K562 (cell line): ENCODE measurements around the gene TERT. TPM values are rescaled to one million over a fixed set of nuclear protein-coding genes. Genes with fewer than 3 reads are reported as not detected.
"Not testable (repeated sequence)": the region's sequence is repeated elsewhere in the genome, so short reads cannot be mapped to it uniquely, and the experiment has no call there.

Experiments used
- ATAC-seq: fragments of 200-7000 bp; cut with Tn5 transposase; 3 replicates; pipeline ENCODE4 v1.9.1; 2020; ENCODE audit warnings: moderate library complexity
- BruUV-seq: library from RNA; stranded (reverse); fragments of 400-500 nt; replicated peaks from 2 replicates; lab custom pipeline; 2021; lab: Mats Ljungman, UMichigan
- CTCF ChIA-PET: fragments of 300-600 bp; formaldehyde crosslinking; extraction: SDS; loops from one replicate; lab custom pipeline; 2021; ENCODE audit warnings: low intra/inter-chr PET ratio; lab: Yijun Ruan, JAX
- POLR2A ChIA-PET: fragments of 300-600, 350-650 bp; sonication (Branson Sonifier 250); formaldehyde crosslinking; extraction: SDS; loops from one replicate; lab custom pipeline; 2021; ENCODE audit warnings: antibody characterized with exemption, inconsistent platforms; lab: Yijun Ruan, JAX
- DNase-seq, 4 experiments: peaks; one replicate each; pipeline versions ENCODE4 v3.0.0 to v3.0.0-alpha.2; 2011 to 2018; ENCODE audit warnings: low spot score in 3 of 4, mixed read lengths in 3 of 4; ENCODE audit errors: extremely low read depth in 1 of 4
- FAIRE-seq: peaks from 2 replicates; lab custom pipeline; 2011; peaks lifted over from hg19 to GRCh38; lab: Jason Lieb, UNC
- H2AFZ ChIP-seq: 2 replicates; pipeline ENCODE4 v1.6.0; 2011; ENCODE audit warnings: low read depth, low read length, control low read depth, inconsistent platforms
- H3K27ac ChIP-seq: fragments of 200-600 bp; 3 replicates; pipeline ENCODE4 v1.8.0; 2011; ENCODE audit warnings: low read depth, mild to moderate bottlenecking, control low read depth, inconsistent platforms, low read length, moderate library complexity, mixed read lengths; ENCODE audit errors: extremely low read depth
- H3K27me3 ChIP-seq, 2 experiments: fragments of 300-600 bp in 1 of 2; 2 replicates in 1 of 2; 3 replicates in 1 of 2; pipeline versions ENCODE4 v1.6.0 to v1.8.0; 2011; ENCODE audit warnings: inconsistent platforms in 2 of 2, low read length in 2 of 2, mild to moderate bottlenecking in 1 of 2, mixed read lengths in 1 of 2, moderate library complexity in 1 of 2; ENCODE audit not compliant: control insufficient read depth in 2 of 2, insufficient read depth in 2 of 2
- H3K36me3 ChIP-seq: fragments of 300-600 bp; 3 replicates; pipeline ENCODE4 v1.8.0; 2011; ENCODE audit warnings: mild to moderate bottlenecking, low read length, inconsistent platforms; ENCODE audit not compliant: control insufficient read depth, insufficient read depth
- H3K4me1 ChIP-seq, 2 experiments: fragments of 200-600 bp in 1 of 2; replicated peaks in 1 of 2; 2 replicates in 1 of 2; 3 replicates in 1 of 2; pipeline versions ENCODE4 v1.5.1 to v1.8.0; 2011; ENCODE audit warnings: inconsistent platforms in 2 of 2, low read length in 2 of 2, mild to moderate bottlenecking in 1 of 2, mixed read lengths in 1 of 2, moderate library complexity in 1 of 2; ENCODE audit not compliant: control insufficient read depth in 2 of 2, insufficient read depth in 2 of 2
- H3K4me2 ChIP-seq: 2 replicates; pipeline ENCODE4 v1.6.1; 2011; ENCODE audit warnings: low read length, control low read depth, inconsistent platforms, mixed read lengths; ENCODE audit not compliant: insufficient read depth
- H3K4me3 ChIP-seq: fragments of 200-600 bp; sonication (generic), shearing (Covaris generic); 2 replicates; pipeline ENCODE4 v1.5.1; 2016; ENCODE audit warnings: control low read depth, inconsistent platforms
- H3K79me2 ChIP-seq: fragments of 200-600 bp; 3 replicates; pipeline ENCODE4 v1.8.0; 2011; ENCODE audit warnings: low read length, inconsistent platforms; ENCODE audit not compliant: control insufficient read depth, insufficient read depth
- H3K9ac ChIP-seq, 2 experiments: 2 replicates each; pipeline versions ENCODE4 v1.6.0 to v1.6.1; 2011; ENCODE audit warnings: low read depth in 2 of 2, low read length in 2 of 2, control low read depth in 1 of 2, inconsistent platforms in 1 of 2, mild to moderate bottlenecking in 1 of 2, mixed read lengths in 1 of 2; ENCODE audit not compliant: insufficient read depth in 1 of 2
- H3K9me1 ChIP-seq: one replicate; pipeline ENCODE4 v1.6.0; 2011; ENCODE audit warnings: inconsistent platforms, mild to moderate bottlenecking, low read length, moderate library complexity; ENCODE audit not compliant: control insufficient read depth, insufficient read depth
- H3K9me3 ChIP-seq: replicated peaks from 2 replicates; pipeline ENCODE4 v1.5.1; 2011; ENCODE audit warnings: low read depth, low read length, inconsistent platforms; ENCODE audit not compliant: control insufficient read depth, insufficient read depth
- H4K20me1 ChIP-seq: replicated peaks from 2 replicates; pipeline ENCODE4 v1.6.1; 2011; ENCODE audit warnings: low read length, inconsistent platforms, mixed read lengths; ENCODE audit not compliant: control insufficient read depth, insufficient read depth
- GTF2F1 ChIP-seq: IDR thresholded peaks from 2 replicates; pipeline ENCODE4 v1.6.1; 2011; ENCODE audit warnings: low read depth, low read length, improper control_type of control experiment
- ZNF217 ChIP-seq: sonication (generic); formaldehyde crosslinking; IDR thresholded peaks from 2 replicates; pipeline ENCODE4 v1.8.0; 2022; ENCODE audit warnings: mild to moderate bottlenecking, missing genetic modification reagents
- ZNF586 ChIP-seq: fragments of 450-650 bp; formaldehyde crosslinking; conservative IDR thresholded peaks from 2 replicates; pipeline ENCODE4 v1.4.0; 2020; ENCODE audit warnings: mild to moderate bottlenecking, moderate library complexity
- WGBS: fragments of 100-300 bp; shearing (Covaris generic); methylation state at CpG from one replicate; pipeline ENCODE4 v1.1.6; 2016; ENCODE audit warnings: low coverage, mixed read lengths; ENCODE audit not compliant: insufficient coverage; ENCODE audit errors: missing lambda C conversion rate; 5-methylcytosine and 5-hydroxymethylcytosine counted together
- in situ Hi-C: fragments of 300-500 bp; cut with MboI; formaldehyde crosslinking; loops from 4 replicates; pipeline ENCODE4 v1.15.0; 2018; ENCODE audit warnings: inconsistent platforms, mixed read lengths
- intact Hi-C: fragments of 100-400 bp; cut with micrococcal nuclease; formaldehyde crosslinking; loops from 2 replicates; pipeline ENCODE4 v1.14.2; 2022
- polyA plus RNA-seq, 8 experiments: library from polyadenylated mRNA; depleted of rRNA in 4 of 8; stranded (reverse) in 5 of 8; unstranded in 3 of 8; fragments of >200 nt; fragmentation: Nextera tagmentation in 2 of 8; fragmentation: Illumina TruSeq in 1 of 8; extraction: Ambion mirVana in 2 of 8; extraction: Trizol in 1 of 8; gene quantifications; 2 replicates each; pipeline versions ENCODE4 v1.2.1 to v1.2.3, GENCODE V29; 2011 to 2014; ENCODE audit warnings: inconsistent platforms in 1 of 8, missing spikeins in 1 of 8
- total RNA-seq, 7 experiments: library from RNA; depleted of rRNA in 6 of 7; stranded (reverse); fragments of >200 nt in 6 of 7; fragmentation: Illumina TruSeq in 2 of 7; extraction: Trizol in 2 of 7; gene quantifications; 2 replicates each; pipeline versions ENCODE4 v1.2.1 to v1.2.3, GENCODE V29; 2011 to 2021; ENCODE audit warnings: low replicate concordance in 1 of 7
- TF ChIP-seq, protein P1 (sequence below): fragments of 450-650 bp; IDR thresholded peaks from 2 replicates; pipeline ENCODE4 v1.6.1; 2018; ENCODE audit not compliant: partially characterized antibody

Gene TERT
- total and polyA plus RNA-seq, 9 of the 15 experiments (the other 6 are each of a cell fraction or from before 2014, with no cell fraction given) = 0.08 to 4.5 (median 0.98) TPM; not detected in 1

DNA sequence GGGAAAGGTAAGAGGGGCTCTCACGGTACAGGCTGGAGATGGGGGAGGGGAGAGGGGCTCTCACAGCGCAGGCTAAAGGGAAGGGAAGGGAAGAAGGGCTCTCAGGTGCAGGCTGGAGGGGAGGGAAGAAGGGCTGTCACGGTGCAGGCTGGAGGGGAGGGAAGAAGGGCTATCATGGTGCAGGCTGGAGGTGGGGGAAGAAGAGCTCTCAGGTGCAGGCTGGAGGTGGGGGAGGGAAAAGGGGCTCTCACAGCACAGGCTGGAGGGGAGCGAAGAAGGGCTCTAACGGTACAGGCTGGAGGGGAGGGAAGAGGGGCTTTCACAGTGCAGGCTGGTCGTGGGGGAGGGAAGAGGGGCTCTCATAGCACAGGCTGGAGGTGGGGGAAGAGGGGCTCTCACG is 65.0 kb downstream of the TERT start (continued):
- no peak for TF ChIP-seq GTF2F1

DNA sequence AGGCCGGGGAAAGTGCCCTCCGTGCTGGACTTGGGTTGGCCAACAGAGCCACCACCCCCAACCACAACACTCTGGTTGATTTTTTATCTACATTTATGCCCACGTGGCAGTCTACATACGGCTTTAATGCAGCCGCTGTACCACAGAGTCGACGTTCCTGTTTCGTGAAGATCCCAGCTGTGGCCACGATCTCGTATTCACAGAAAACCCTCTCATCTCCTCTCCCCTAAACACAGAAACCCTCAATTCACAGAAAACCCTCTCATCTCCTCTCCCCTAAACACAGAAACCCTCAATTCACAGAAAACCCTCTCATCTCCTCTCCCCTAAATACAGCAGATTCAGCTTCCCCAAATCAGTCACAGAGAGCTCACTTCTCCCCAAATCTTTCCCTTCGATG is 65.8 kb downstream of the TERT start:
- H3K27ac ChIP-seq, H2AFZ ChIP-seq, H3K36me3 ChIP-seq, CTCF ChIA-PET, H3K79me2 ChIP-seq, H3K4me2 ChIP-seq, H3K9me1 ChIP-seq, DNase-seq, ATAC-seq, in situ Hi-C loops, H3K4me3 ChIP-seq, BruUV-seq, intact Hi-C loops, H3K9me3 ChIP-seq, H3K9ac ChIP-seq: not testable (repeated sequence)
- H3K4me1 ChIP-seq = peaks cover 0 to 32% of the 10 kb centered on the region in 2 experiments; a peak in 2 of 5 replicates
- 16% methylated on average over 11 of the region's 11 CpGs for WGBS
- H4K20me1 ChIP-seq = peaks cover 26% of the 10 kb centered on the region; the same call in 1 of the 2 replicates
- peaks cover 67 to 94% of the 10 kb centered on the region in 2 experiments; a peak in 4 of 5 replicates for H3K27me3 ChIP-seq
- FAIRE-seq = peak; percentile 35
- POLR2A ChIA-PET = interaction anchor here (0.6 to 0.7 kb wide), 2 partner anchors 121 to 384 kb away, joined by 3 read pairs; no protein-coding TSS in a partner anchor

DNA sequence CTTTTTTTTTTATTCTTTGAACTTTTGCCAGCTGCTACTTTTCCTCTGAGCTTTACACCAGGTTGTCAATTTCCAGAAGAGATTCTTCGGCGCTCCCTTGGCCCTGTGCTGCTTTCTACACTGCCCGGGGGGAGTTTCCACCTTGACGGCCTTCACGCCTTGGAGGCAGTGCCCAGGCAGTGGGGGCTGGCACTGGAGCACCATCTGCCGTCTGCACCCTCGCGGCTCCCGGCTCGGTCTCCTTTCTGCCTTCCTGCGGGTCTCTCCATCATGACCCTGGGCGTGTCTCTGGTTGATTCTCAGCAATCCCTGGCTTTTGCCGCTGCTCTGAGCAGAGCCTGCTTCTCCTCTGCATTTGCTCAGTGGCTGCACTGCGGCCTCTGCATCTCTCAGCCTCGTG is 66.7 kb downstream of the TERT start:
- Histone ChIP-seq H3K27me3 (peaks cover 67 to 96% of the 10 kb centered on the region in 2 experiments; a peak in 4 of 5 replicates), H2AFZ (no peak overlapping the region), H3K79me2 (no peaks in the 10 kb centered on the region), H4K20me1 (peaks cover 26% of the 10 kb centered on the region; the same call in 1 of the 2 replicates), H3K27ac (no peak overlapping the region), H3K9ac (no peak overlapping the region), H3K9me3 (no peaks in the 10 kb centered on the region), H3K4me1 (peaks cover 0 to 32% of the 10 kb centered on the region in 2 experiments; a peak in 2 of 5 replicates), H3K9me1 (peaks cover 2% of the 10 kb centered on the region), H3K4me3 (no peak overlapping the region), H3K4me2 (no peak overlapping the region), H3K36me3 (no peaks in the 10 kb centered on the region)
- in situ Hi-C loops = no loop called here
- intact Hi-C loops = no loop called here
- BruUV-seq = no TSS peak
- POLR2A ChIA-PET = interaction anchor here (0.6 to 0.7 kb wide), 4 partner anchors 42 to 178 kb away, joined by 3 read pairs; no protein-coding TSS in a partner anchor
- CTCF ChIA-PET = no interaction called here
- WGBS = 4% methylated on average over 15 of the region's 15 CpGs
- TF ChIP-seq ZNF586 (CRISPR knock-in tag) (no peak), ZNF217 (CRISPR knock-in tag) (no peak)
- TF ChIP-seq, protein P1, sequence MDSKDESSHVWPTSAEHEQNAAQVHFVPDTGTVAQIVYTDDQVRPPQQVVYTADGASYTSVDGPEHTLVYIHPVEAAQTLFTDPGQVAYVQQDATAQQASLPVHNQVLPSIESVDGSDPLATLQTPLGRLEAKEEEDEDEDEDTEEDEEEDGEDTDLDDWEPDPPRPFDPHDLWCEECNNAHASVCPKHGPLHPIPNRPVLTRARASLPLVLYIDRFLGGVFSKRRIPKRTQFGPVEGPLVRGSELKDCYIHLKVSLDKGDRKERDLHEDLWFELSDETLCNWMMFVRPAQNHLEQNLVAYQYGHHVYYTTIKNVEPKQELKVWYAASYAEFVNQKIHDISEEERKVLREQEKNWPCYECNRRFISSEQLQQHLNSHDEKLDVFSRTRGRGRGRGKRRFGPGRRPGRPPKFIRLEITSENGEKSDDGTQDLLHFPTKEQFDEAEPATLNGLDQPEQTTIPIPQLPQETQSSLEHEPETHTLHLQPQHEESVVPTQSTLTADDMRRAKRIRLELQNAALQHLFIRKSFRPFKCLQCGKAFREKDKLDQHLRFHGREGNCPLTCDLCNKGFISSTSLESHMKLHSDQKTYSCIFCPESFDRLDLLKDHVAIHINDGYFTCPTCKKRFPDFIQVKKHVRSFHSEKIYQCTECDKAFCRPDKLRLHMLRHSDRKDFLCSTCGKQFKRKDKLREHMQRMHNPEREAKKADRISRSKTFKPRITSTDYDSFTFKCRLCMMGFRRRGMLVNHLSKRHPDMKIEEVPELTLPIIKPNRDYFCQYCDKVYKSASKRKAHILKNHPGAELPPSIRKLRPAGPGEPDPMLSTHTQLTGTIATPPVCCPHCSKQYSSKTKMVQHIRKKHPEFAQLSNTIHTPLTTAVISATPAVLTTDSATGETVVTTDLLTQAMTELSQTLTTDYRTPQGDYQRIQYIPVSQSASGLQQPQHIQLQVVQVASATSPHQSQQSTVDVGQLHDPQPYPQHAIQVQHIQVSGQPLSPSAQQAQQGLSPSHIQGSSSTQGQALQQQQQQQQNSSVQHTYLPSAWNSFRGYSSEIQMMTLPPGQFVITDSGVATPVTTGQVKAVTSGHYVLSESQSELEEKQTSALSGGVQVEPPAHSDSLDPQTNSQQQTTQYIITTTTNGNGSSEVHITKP = no peak
- no peak for DNase-seq
- no peak for ATAC-seq
- FAIRE-seq = no peak
